Ishikawa (cell line): ENCODE measurements around the gene SLC9A9.

ENCODE experiments used
- RAD21 ChIP-seq: IDR thresholded peaks from 2 replicates; pipeline ENCODE4 v1.6.1; 2012; ENCODE audit warnings: low read depth
- YY1 ChIP-seq: IDR thresholded peaks from 2 replicates; pipeline ENCODE4 v1.6.1; 2012; ENCODE audit warnings: low read depth

DNA sequence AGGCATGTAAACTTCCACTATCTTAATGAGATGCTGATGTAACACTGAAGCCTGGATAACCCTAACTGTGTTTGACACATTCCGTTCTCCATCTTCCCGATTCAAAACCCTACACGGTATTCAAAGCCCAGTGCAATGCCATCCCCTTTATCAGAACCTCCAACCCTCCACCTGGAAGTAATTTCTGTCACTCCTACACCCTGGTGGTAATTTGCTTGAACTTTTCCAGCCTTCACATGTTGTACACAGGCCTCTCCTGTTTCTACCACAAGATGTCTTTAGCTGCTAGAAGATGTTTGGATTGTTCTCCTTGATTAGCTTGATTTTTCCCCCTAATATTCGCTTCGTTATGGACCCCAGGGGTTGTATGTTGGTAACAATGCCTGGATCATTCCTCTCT is 519.8 kb downstream of the SLC9A9 start:
- no peak for TF ChIP-seq YY1
- no peak for TF ChIP-seq RAD21
